Esophagus (tissue), 2 donors: Measurements from ENCODE around the gene TOMT. TPM values are rescaled to one million over a fixed set of nuclear protein-coding genes. Genes with fewer than 3 reads are reported as not detected.

Experiments used
- H3K27ac ChIP-seq, 2 donors: one replicate each; pipeline ENCODE4 v1.5.1; 2013; ENCODE audit warnings: low read depth in 2 of 2, mild to moderate bottlenecking in 2 of 2, inconsistent platforms in 1 of 2, low read length in 1 of 2, moderate library complexity in 1 of 2
- H3K27me3 ChIP-seq, 2 donors: one replicate each; pipeline ENCODE4 v1.6.1; 2013; ENCODE audit warnings: low read length in 2 of 2, control low read depth in 1 of 2, mild to moderate bottlenecking in 1 of 2; ENCODE audit not compliant: insufficient read depth in 2 of 2, control insufficient read depth in 1 of 2
- H3K36me3 ChIP-seq, 2 donors: one replicate each; pipeline ENCODE4 v1.6.1; 2013; ENCODE audit warnings: low read length in 1 of 2; ENCODE audit not compliant: control insufficient read depth in 2 of 2, insufficient read depth in 2 of 2
- H3K4me1 ChIP-seq, 2 donors: one replicate each; pipeline ENCODE4 v1.6.1; 2013; ENCODE audit warnings: low read length in 1 of 2; ENCODE audit not compliant: control insufficient read depth in 2 of 2, insufficient read depth in 2 of 2
- H3K4me3 ChIP-seq, 2 donors: one replicate each; pipeline ENCODE4 v1.5.1; 2013; ENCODE audit warnings: low read length in 2 of 2, mild to moderate bottlenecking in 2 of 2, low read depth in 1 of 2, moderate library complexity in 1 of 2
- H3K9me3 ChIP-seq, 2 donors: one replicate each; pipeline ENCODE4 v1.6.1; 2013; ENCODE audit warnings: mild to moderate bottlenecking in 2 of 2, low read depth in 1 of 2, low read length in 1 of 2, moderate library complexity in 1 of 2; ENCODE audit not compliant: control insufficient read depth in 2 of 2, insufficient read depth in 1 of 2
- WGBS, 2 donors: extraction: QIAGEN DNeasy Blood & Tissue Kit; methylation state at CpG; one replicate each; pipeline ENCODE4 v1.1.7; 2013; 5-methylcytosine and 5-hydroxymethylcytosine counted together
- polyA plus RNA-seq, 2 donors: library from polyadenylated mRNA; stranded (reverse); fragments of 200-250 nt; gene quantifications; one replicate each; pipeline ENCODE4 v1.2.3, GENCODE V29; 2013
- donor health status: healthy with polysubstance abuse.
- donor health status: Bipolar disorder and iron deficiency.

TOMT gene
- not detected for polyA plus RNA-seq

GRCh38 chr11:72105888-72106287 lies at the start of gene TOMT:
Gene TOMT, plus strand, starts transcription at chr11:72105924. Its CDS starts 28 bp downstream, at chr11:72105952.
- 96 to 98% methylated on average over 14 of the region's 14 CpGs for WGBS, 2 donors
- Histone ChIP-seq H3K9me3 (no peaks in the 10 kb centered on the region), H3K4me3 (no peak within 1 kb of the TSS), H3K27ac (no peak within 1 kb of the TSS), H3K27me3 (no peaks in the 10 kb centered on the region), H3K36me3 (peaks cover 2 to 13% of the 10 kb centered on the region in 2 donors), H3K4me1 (peaks cover 3 to 8% of the 10 kb centered on the region in 2 donors)

GRCh38 chr11:72058416-72059034 lies 47.2 kb upstream of the TOMT start:
- Histone ChIP-seq H3K9me3 (no peaks in the 10 kb centered on the region), H3K27ac (peak overlapping the region in 1 of 2 donors; percentile 42), H3K4me3 (no peak overlapping the region), H3K4me1 (peaks cover 4 to 8% of the 10 kb centered on the region in 2 donors), H3K36me3 (peaks cover 2 to 4% of the 10 kb centered on the region in 2 donors), H3K27me3 (no peaks in the 10 kb centered on the region)
- WGBS, 2 donors = 57 to 75% methylated on average over 3 of the region's 3 CpGs

GRCh38 chr11:72061739-72062396 lies 43.9 kb upstream of the TOMT start:
- H3K4me3 ChIP-seq = no peak overlapping the region
- 85 to 87% methylated on average over 5 of the region's 5 CpGs for WGBS, 2 donors
- H3K27ac ChIP-seq = no peak overlapping the region
- peaks cover 4 to 8% of the 10 kb centered on the region in 2 donors for H3K4me1 ChIP-seq
- H3K36me3 ChIP-seq = peaks cover 2 to 4% of the 10 kb centered on the region in 2 donors
- H3K9me3 ChIP-seq = no peaks in the 10 kb centered on the region
- no peaks in the 10 kb centered on the region for H3K27me3 ChIP-seq

GRCh38 chr11:72066855-72067254 lies 38.9 kb upstream of the TOMT start:
- no peaks in the 10 kb centered on the region for H3K9me3 ChIP-seq
- H3K27ac ChIP-seq = peak overlapping the region; percentile 64 to 71
- H3K36me3 ChIP-seq = peaks cover under 1 to 2% of the 10 kb centered on the region in 2 donors
- no peaks in the 10 kb centered on the region for H3K27me3 ChIP-seq
- H3K4me3 ChIP-seq = peak overlapping the region in 1 of 2 donors; percentile 17
- H3K4me1 ChIP-seq = peaks cover 3% of the 10 kb centered on the region in 2 donors

GRCh38 chr11:72067266-72067665 lies 38.5 kb upstream of the TOMT start:
- Histone ChIP-seq H3K27me3 (no peaks in the 10 kb centered on the region), H3K27ac (peak overlapping the region; percentile 64 to 71), H3K36me3 (peaks cover 0 to 2% of the 10 kb centered on the region in 2 donors), H3K4me1 (peaks cover 3 to 5% of the 10 kb centered on the region in 2 donors), H3K4me3 (peak overlapping the region in 1 of 2 donors; percentile 17), H3K9me3 (no peaks in the 10 kb centered on the region)

- H3K27ac ChIP-seq = peak overlapping the region in 1 of 2 donors; percentile 38
- H3K4me3 ChIP-seq = peak overlapping the region in 1 of 2 donors; percentile 15
- H3K36me3 ChIP-seq = peaks cover 0 to 2% of the 10 kb centered on the region in 2 donors
- peaks cover 3 to 5% of the 10 kb centered on the region in 2 donors for H3K4me1 ChIP-seq
- no peaks in the 10 kb centered on the region for H3K27me3 ChIP-seq
- no peaks in the 10 kb centered on the region for H3K9me3 ChIP-seq
Observed at GRCh38 chr11:72067676-72068075, 38.0 kb upstream of the TOMT start.

GRCh38 chr11:72069200-72069599 lies 36.5 kb upstream of the TOMT start:
- no peaks in the 10 kb centered on the region for H3K9me3 ChIP-seq
- peak overlapping the region; percentile 27 to 29 for H3K4me3 ChIP-seq
- H3K27ac ChIP-seq = peak overlapping the region; percentile 88 to 94
- H3K4me1 ChIP-seq = peaks cover 3 to 5% of the 10 kb centered on the region in 2 donors
- no peaks in the 10 kb centered on the region for H3K36me3 ChIP-seq
- H3K27me3 ChIP-seq = no peaks in the 10 kb centered on the region

- H3K36me3 ChIP-seq = no peaks in the 10 kb centered on the region
- no peaks in the 10 kb centered on the region for H3K27me3 ChIP-seq
- H3K9me3 ChIP-seq = no peaks in the 10 kb centered on the region
- H3K4me1 ChIP-seq = peaks cover 3 to 5% of the 10 kb centered on the region in 2 donors
- peak overlapping the region in 1 of 2 donors; percentile 27 for H3K4me3 ChIP-seq
- peak overlapping the region; percentile 88 to 94 for H3K27ac ChIP-seq
- WGBS, 2 donors = 5 to 6% methylated on average over 2 of the region's 2 CpGs
Observed at GRCh38 chr11:72069787-72070251, 35.9 kb upstream of the TOMT start.

- no peak overlapping the region for H3K4me3 ChIP-seq
- no peaks in the 10 kb centered on the region for H3K36me3 ChIP-seq
- H3K27me3 ChIP-seq = no peaks in the 10 kb centered on the region
- H3K27ac ChIP-seq = peak overlapping the region; percentile 87 to 88
- no peaks in the 10 kb centered on the region for H3K9me3 ChIP-seq
- 84 to 85% methylated on average over 7 of the region's 7 CpGs for WGBS, 2 donors
- peaks cover 3 to 5% of the 10 kb centered on the region in 2 donors for H3K4me1 ChIP-seq
Observed at GRCh38 chr11:72070491-72070890, 35.2 kb upstream of the TOMT start.
